Spleen (tissue), 11 donors: ENCODE measurements around the gene LDLRAD2. TPM values are rescaled to one million over a fixed set of nuclear protein-coding genes. Genes with fewer than 3 reads are reported as not detected.

Experiments used
- DNase-seq: peaks from one replicate; pipeline ENCODE4 v3.0.0-alpha.2; 2020
- H3K27ac ChIP-seq, 8 donors: fragments of 200-600 bp; sonication (generic) in 7 of 8; 1 replicate in 4 of 8; 2 replicates in 4 of 8; pipeline versions ENCODE4 v1.5.0 to v1.8.0; 2016 to 2021; ENCODE audit warnings: inconsistent platforms in 4 of 8, mild to moderate bottlenecking in 4 of 8, moderate library complexity in 1 of 8
- H3K27me3 ChIP-seq, 7 donors: fragments of 200-600 bp; sonication (generic) in 6 of 7; replicated peaks in 1 of 7; 1 replicate in 4 of 7; 2 replicates in 3 of 7; pipeline versions ENCODE4 v1.5.0 to v1.8.0; 2016 to 2021; ENCODE audit warnings: inconsistent platforms in 3 of 7, mild to moderate bottlenecking in 1 of 7
- H3K36me3 ChIP-seq, 6 donors: fragments of 200-600 bp; sonication (generic) in 5 of 6; 1 replicate in 4 of 6; 2 replicates in 2 of 6; pipeline versions ENCODE4 v1.5.0 to v1.8.0; 2016 to 2021; ENCODE audit warnings: inconsistent platforms in 2 of 6
- H3K4me1 ChIP-seq, 6 donors: fragments of 200-600 bp; sonication (generic) in 5 of 6; 1 replicate in 3 of 6; 2 replicates in 3 of 6; pipeline versions ENCODE4 v1.5.0 to v1.8.0; 2016 to 2021; ENCODE audit warnings: inconsistent platforms in 3 of 6
- H3K4me3 ChIP-seq, 8 donors: fragments of 200-600 bp; sonication (generic) in 7 of 8; 1 replicate in 4 of 8; 2 replicates in 4 of 8; pipeline versions ENCODE4 v1.5.0 to v1.8.0; 2016 to 2021; ENCODE audit warnings: inconsistent platforms in 4 of 8, mild to moderate bottlenecking in 4 of 8, moderate library complexity in 2 of 8
- H3K9me3 ChIP-seq, 8 donors: fragments of 200-600 bp; sonication (generic) in 7 of 8; 1 replicate in 4 of 8; 2 replicates in 4 of 8; pipeline versions ENCODE4 v1.5.0 to v1.8.0; 2016 to 2021; ENCODE audit warnings: inconsistent platforms in 4 of 8
- CTCF ChIP-seq, 11 experiments: fragments of 200-600 bp in 7 of 11; fragments of 450-650 bp in 4 of 11; sonication (generic) in 4 of 11; IDR thresholded peaks in 8 of 11; conservative IDR thresholded peaks in 3 of 11; 1 replicate in 7 of 11; 2 replicates in 4 of 11; pipeline versions ENCODE4 v1.4.0 to v1.8.0; 2016 to 2021; ENCODE audit warnings: antibody characterized with exemption in 11 of 11, inconsistent platforms in 4 of 11, mild to moderate bottlenecking in 1 of 11
- POLR2A ChIP-seq, 3 donors: fragments of 450-650 bp; IDR thresholded peaks; one replicate each; pipeline ENCODE4 v1.5.1; 2017; ENCODE audit warnings: antibody characterized with exemption in 3 of 3, mild to moderate bottlenecking in 1 of 3
- POLR2AphosphoS5 ChIP-seq, 3 donors: sonication (generic); formaldehyde crosslinking; IDR thresholded peaks; one replicate each; pipeline ENCODE4 v1.5.1; 2017; ENCODE audit warnings: antibody characterized with exemption in 3 of 3
- WGBS, 5 donors: extraction: QIAGEN DNeasy Blood & Tissue Kit in 3 of 5; methylation state at CpG; one replicate each; pipeline versions ENCODE4 v1.1.5 to v1.1.7; 2013 to 2018; 5-methylcytosine and 5-hydroxymethylcytosine counted together
- intact Hi-C: fragments of 100-400 bp; cut with DNase I; formaldehyde crosslinking; loops from one replicate; pipeline ENCODE4 v1.15.0; 2023; ENCODE audit warnings: low total_unique reads
- polyA plus RNA-seq, 3 donors: library from polyadenylated mRNA; stranded (reverse); fragments of 200-250 nt; gene quantifications; one replicate each; pipeline ENCODE4 v1.2.1, GENCODE V29; 2013
- total RNA-seq, 7 donors: library from RNA; depleted of rRNA in 3 of 7; stranded (reverse); fragments of >200 nt in 3 of 7; fragmentation: NEBNext Ultra II Directional in 4 of 7; extraction: Animal tissue kit (Norgen Biotek cat#: 25700) in 4 of 7; gene quantifications; one replicate each; pipeline versions ENCODE4 v1.1.0 to v1.2.1, GENCODE V29; 2016 to 2021
- donor health status: healthy with polysubstance abuse.
- donor health status: DM: no; HTN: no; CAD: no; lungs with moderate emphysema.
- donor health status: DM: no; HTN: no; CAD: no.
- donor health status: Bipolar disorder and iron deficiency.
- donor health status: healthy.
- donor health status: DM: no; HTN: no; CAD: no.
- donor health status: DM: yes; HTN: yes; CAD: no.

The LDLRAD2 gene
- total and polyA plus RNA-seq, 10 donors = 0.94 to 4.3 (median 1.4) TPM

- no peak overlapping the region for H3K4me3 ChIP-seq
- intact Hi-C loops = no loop called here
- no peaks in the 10 kb centered on the region for H3K4me1 ChIP-seq
- WGBS, 5 donors = 90 to 93% (median 93%) methylated on average over 28 to 33 of the region's 33 CpGs
- TF ChIP-seq POLR2A (IDR thresholded peaks at IDR 0.05) (no peak), POLR2AphosphoS5 (IDR thresholded peaks at IDR 0.05) (no peak), CTCF (IDR thresholded peaks at IDR 0.05 in 8 of 11, conservative IDR thresholded peaks at IDR 0.05 in 3 of 11) (no peak)
- H3K27ac ChIP-seq = no peak overlapping the region
- DNase-seq = no peak
- no peaks in the 10 kb centered on the region for H3K27me3 ChIP-seq
- H3K36me3 ChIP-seq = peaks cover 0 to 100% (median 65%) of the 10 kb centered on the region in 6 donors
- no peaks in the 10 kb centered on the region for H3K9me3 ChIP-seq
Measured at GRCh38 chr1:21845646-21846641, 33.9 kb downstream of the LDLRAD2 start.

- intact Hi-C loops = no loop called here
- Histone ChIP-seq H3K9me3 (no peaks in the 10 kb centered on the region), H3K4me1 (peaks cover 0 to under 1% (median 0%) of the 10 kb centered on the region in 6 donors), H3K4me3 (no peak overlapping the region), H3K27ac (no peak overlapping the region), H3K36me3 (peaks cover 0 to 100% (median 65%) of the 10 kb centered on the region in 6 donors), H3K27me3 (no peaks in the 10 kb centered on the region)
- TF ChIP-seq CTCF (IDR thresholded peaks at IDR 0.05 in 8 of 11, conservative IDR thresholded peaks at IDR 0.05 in 3 of 11) (no peak), POLR2AphosphoS5 (IDR thresholded peaks at IDR 0.05) (peak in 1 of 3 donors; percentile 29)
- no peak for DNase-seq
- WGBS, 5 donors = 89 to 95% (median 92%) methylated on average over 22 to 47 of the region's 47 CpGs
Measured at GRCh38 chr1:21847223-21848205, 35.4 kb downstream of the LDLRAD2 start.

DNA sequence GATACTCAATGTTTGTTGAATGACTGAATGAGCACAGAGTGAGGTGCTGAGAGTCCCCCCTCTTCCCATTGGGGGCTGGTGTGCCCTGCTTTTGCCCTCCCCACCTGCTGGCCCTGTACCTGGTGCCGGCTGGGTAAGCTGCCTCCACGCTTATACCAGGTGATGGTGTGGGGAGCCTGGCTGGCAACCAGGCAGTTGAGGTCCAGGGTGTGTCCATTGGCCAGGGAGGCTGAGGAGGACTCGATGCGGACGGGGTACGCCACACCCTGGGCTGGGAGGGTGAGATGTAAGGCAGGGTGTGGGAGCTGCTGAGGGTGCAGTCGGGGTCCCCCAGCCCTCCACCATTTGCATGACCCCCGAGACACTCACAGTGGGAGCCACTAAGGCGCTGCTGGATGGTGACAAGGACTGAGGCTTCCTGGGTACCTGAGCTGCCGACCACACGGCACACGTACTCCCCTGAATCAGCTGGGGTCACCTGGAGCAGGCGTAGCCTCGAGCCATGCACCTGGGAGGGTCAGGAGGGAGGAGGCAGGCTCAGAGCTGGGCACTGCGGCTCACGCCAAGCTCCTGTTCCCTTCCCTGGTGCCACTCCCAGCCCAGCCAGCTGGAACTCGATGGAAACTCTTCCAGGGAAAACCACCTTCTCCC is 36.6 kb downstream of the LDLRAD2 start:
- peaks cover 0 to 99% (median 63%) of the 10 kb centered on the region in 6 donors for H3K36me3 ChIP-seq
- intact Hi-C loops = no loop called here
- H3K27ac ChIP-seq = no peak overlapping the region
- WGBS, 5 donors = 78 to 93% (median 92%) methylated on average over 8 to 17 of the region's 17 CpGs
- peaks cover 0 to 5% (median 0%) of the 10 kb centered on the region in 6 donors for H3K4me1 ChIP-seq
- TF ChIP-seq POLR2A (IDR thresholded peaks at IDR 0.05) = no peak
- no peak for TF ChIP-seq CTCF (IDR thresholded peaks at IDR 0.05 in 8 of 11, conservative IDR thresholded peaks at IDR 0.05 in 3 of 11)
- TF ChIP-seq POLR2AphosphoS5 (IDR thresholded peaks at IDR 0.05) = peak in 1 of 3 donors; percentile 9
- peak; percentile 64 for DNase-seq
- no peaks in the 10 kb centered on the region for H3K9me3 ChIP-seq
- no peaks in the 10 kb centered on the region for H3K27me3 ChIP-seq
- H3K4me3 ChIP-seq = no peak overlapping the region
